ENCODE measurements around the gene SCN3B. TPM values are rescaled to one million over a fixed set of nuclear protein-coding genes. Genes with fewer than 3 reads are reported as not detected.

SCN3B gene
- total and polyA plus RNA-seq, 9 of the 15 experiments (the other 6 are each of a cell fraction or from before 2014, with no cell fraction given) = 0.01 to 0.15 (median 0.04) TPM; not detected in 6

DNA sequence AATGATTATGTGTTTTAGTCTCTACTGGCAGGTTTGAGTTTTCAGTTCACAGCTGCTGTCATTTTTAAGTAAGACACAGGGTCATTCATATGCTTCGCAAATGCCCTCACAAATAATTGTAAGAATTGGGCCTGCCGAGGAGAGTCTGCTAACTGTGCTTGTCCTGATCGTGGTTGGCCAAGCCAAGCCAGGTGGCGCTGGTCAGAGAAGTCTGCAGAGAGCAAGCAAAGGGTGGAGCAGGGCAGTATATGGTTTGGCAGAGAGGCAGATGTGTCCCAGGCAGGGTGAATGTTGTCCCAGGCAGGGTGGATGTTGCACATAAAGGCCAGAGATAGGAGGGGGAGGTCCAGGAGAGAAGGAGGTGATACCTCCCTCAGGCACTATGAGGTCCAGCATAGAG lies 52.7 kb downstream of the SCN3B start:
- no peaks in the 10 kb centered on the region for H3K4me1 ChIP-seq (replicated peaks in 1 of 2; ENCODE audit: control insufficient read depth in 2 of 2, insufficient read depth in 2 of 2, low read length in 2 of 2)
- no peaks in the 10 kb centered on the region; the same call in 1 of the 2 replicates for H4K20me1 ChIP-seq (replicated peaks; ENCODE audit: control insufficient read depth, insufficient read depth, low read length)
- ChIA-PET POLR2A (no interaction called here), CTCF (ENCODE audit: low intra/inter-chr PET ratio) (no interaction called here)
- no peaks in the 10 kb centered on the region for H3K9me1 ChIP-seq (ENCODE audit: control insufficient read depth, insufficient read depth, low read length)
- in situ Hi-C loops (cut with MboI) (no loop called here), intact Hi-C loops (cut with micrococcal nuclease) (no loop called here)
- peaks cover 0 to 14% of the 10 kb centered on the region in 2 experiments; a peak in 2 of 5 replicates for H3K27me3 ChIP-seq (ENCODE audit: control insufficient read depth in 2 of 2, insufficient read depth in 2 of 2, low read length in 2 of 2)
- no peak overlapping the region for H3K27ac ChIP-seq (ENCODE audit: extremely low read depth, low read depth, low read length)
- no TSS peak for BruUV-seq (replicated peaks)
- no peak overlapping the region for H3K4me3 ChIP-seq
- H3K9me3 ChIP-seq (replicated peaks; ENCODE audit: control insufficient read depth, insufficient read depth, low read depth, low read length) = no peaks in the 10 kb centered on the region
- no peak overlapping the region for H3K4me2 ChIP-seq (ENCODE audit: insufficient read depth, low read length)
- no peak overlapping the region for H2AFZ ChIP-seq (ENCODE audit: low read depth, low read length)
- 2% methylated on average over 4 of the region's 4 CpGs for WGBS (ENCODE audit: insufficient coverage, low coverage, missing lambda C conversion rate)
- FAIRE-seq (no peak), ATAC-seq (no peak), DNase-seq (ENCODE audit: extremely low read depth in 1 of 4, low spot score in 3 of 4) (no peak)
- no peak overlapping the region for H3K9ac ChIP-seq (ENCODE audit: insufficient read depth in 1 of 2, low read depth in 2 of 2, low read length in 2 of 2)
- H3K79me2 ChIP-seq (ENCODE audit: control insufficient read depth, insufficient read depth, low read length) = no peaks in the 10 kb centered on the region
- no peaks in the 10 kb centered on the region for H3K36me3 ChIP-seq (ENCODE audit: control insufficient read depth, insufficient read depth, low read length)
- TF ChIP-seq GABPB2 (CRISPR knock-in tag; conservative IDR thresholded peaks at IDR 0.05) = no peak
- no peak for TF ChIP-seq SUPT5H (IDR thresholded peaks at IDR 0.05)
- TF ChIP-seq, protein P1, sequence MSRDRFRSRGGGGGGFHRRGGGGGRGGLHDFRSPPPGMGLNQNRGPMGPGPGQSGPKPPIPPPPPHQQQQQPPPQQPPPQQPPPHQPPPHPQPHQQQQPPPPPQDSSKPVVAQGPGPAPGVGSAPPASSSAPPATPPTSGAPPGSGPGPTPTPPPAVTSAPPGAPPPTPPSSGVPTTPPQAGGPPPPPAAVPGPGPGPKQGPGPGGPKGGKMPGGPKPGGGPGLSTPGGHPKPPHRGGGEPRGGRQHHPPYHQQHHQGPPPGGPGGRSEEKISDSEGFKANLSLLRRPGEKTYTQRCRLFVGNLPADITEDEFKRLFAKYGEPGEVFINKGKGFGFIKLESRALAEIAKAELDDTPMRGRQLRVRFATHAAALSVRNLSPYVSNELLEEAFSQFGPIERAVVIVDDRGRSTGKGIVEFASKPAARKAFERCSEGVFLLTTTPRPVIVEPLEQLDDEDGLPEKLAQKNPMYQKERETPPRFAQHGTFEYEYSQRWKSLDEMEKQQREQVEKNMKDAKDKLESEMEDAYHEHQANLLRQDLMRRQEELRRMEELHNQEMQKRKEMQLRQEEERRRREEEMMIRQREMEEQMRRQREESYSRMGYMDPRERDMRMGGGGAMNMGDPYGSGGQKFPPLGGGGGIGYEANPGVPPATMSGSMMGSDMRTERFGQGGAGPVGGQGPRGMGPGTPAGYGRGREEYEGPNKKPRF (IDR thresholded peaks at IDR 0.05; ENCODE audit: low read depth, low read length) = no peak
- no peak for TF ChIP-seq DNMT1 (IDR thresholded peaks at IDR 0.05)
- no peak for TF ChIP-seq ZSCAN29 (IDR thresholded peaks at IDR 0.05)
- no peak for TF ChIP-seq SIN3B (IDR thresholded peaks at IDR 0.05; ENCODE audit: low read depth)
- TF ChIP-seq POLR3G (IDR thresholded peaks at IDR 0.05; ENCODE audit: extremely low read depth, insufficient read length, insufficient replicate concordance) = no peak
- TF ChIP-seq BCOR (IDR thresholded peaks at IDR 0.05) = no peak
- TF ChIP-seq, protein P2, sequence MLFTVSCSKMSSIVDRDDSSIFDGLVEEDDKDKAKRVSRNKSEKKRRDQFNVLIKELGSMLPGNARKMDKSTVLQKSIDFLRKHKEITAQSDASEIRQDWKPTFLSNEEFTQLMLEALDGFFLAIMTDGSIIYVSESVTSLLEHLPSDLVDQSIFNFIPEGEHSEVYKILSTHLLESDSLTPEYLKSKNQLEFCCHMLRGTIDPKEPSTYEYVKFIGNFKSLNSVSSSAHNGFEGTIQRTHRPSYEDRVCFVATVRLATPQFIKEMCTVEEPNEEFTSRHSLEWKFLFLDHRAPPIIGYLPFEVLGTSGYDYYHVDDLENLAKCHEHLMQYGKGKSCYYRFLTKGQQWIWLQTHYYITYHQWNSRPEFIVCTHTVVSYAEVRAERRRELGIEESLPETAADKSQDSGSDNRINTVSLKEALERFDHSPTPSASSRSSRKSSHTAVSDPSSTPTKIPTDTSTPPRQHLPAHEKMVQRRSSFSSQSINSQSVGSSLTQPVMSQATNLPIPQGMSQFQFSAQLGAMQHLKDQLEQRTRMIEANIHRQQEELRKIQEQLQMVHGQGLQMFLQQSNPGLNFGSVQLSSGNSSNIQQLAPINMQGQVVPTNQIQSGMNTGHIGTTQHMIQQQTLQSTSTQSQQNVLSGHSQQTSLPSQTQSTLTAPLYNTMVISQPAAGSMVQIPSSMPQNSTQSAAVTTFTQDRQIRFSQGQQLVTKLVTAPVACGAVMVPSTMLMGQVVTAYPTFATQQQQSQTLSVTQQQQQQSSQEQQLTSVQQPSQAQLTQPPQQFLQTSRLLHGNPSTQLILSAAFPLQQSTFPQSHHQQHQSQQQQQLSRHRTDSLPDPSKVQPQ (CRISPR knock-in tag; IDR thresholded peaks at IDR 0.05; ENCODE audit: borderline replicate concordance) = no peak
- TF ChIP-seq HDGF (IDR thresholded peaks at IDR 0.05) = no peak
- TF ChIP-seq HMGN3 (IDR thresholded peaks at IDR 0.05; ENCODE audit: borderline replicate concordance, extremely low read depth, insufficient read length, low read depth, low read length) = no peak
- no peak for TF ChIP-seq ZNF274 (IDR thresholded peaks at IDR 0.05; ENCODE audit: borderline replicate concordance, low read depth, low read length)
